Thyroid gland (tissue), 4 donors: ENCODE data around the gene LAMA2. TPM values are rescaled to one million over a fixed set of nuclear protein-coding genes. Genes with fewer than 3 reads are reported as not detected.

Experiments used
- DNase-seq, 2 donors: peaks; one replicate each; pipeline ENCODE4 v3.0.0-alpha.2; 2019
- H3K27ac ChIP-seq, 3 donors: fragments of 200-600 bp; sonication (generic); 1 replicate in 2 of 3; 2 replicates in 1 of 3; pipeline ENCODE4 v1.5.1; 2016 to 2019; ENCODE audit warnings: mild to moderate bottlenecking in 1 of 3, moderate library complexity in 1 of 3
- H3K27me3 ChIP-seq: fragments of 200-600 bp; sonication (generic); one replicate; pipeline ENCODE4 v1.5.1; 2019
- H3K36me3 ChIP-seq, 2 donors: fragments of 200-600 bp; sonication (generic); one replicate each; pipeline ENCODE4 v1.5.1; 2016 to 2019
- H3K4me1 ChIP-seq, 2 donors: fragments of 200-600 bp; sonication (generic); one replicate each; pipeline ENCODE4 v1.5.1; 2017 to 2019
- H3K4me3 ChIP-seq, 3 donors: fragments of 200-600 bp; sonication (generic); replicated peaks in 1 of 3; 1 replicate in 2 of 3; 2 replicates in 1 of 3; pipeline ENCODE4 v1.5.1; 2016; ENCODE audit warnings: mild to moderate bottlenecking in 1 of 3
- H3K9me3 ChIP-seq: fragments of 200-600 bp; sonication (generic); one replicate; pipeline ENCODE4 v1.5.1; 2017
- CTCF ChIP-seq, 6 experiments: fragments of 200-600 bp in 3 of 6; fragments of 450-650 bp in 3 of 6; sonication (generic) in 3 of 6; IDR thresholded peaks; one replicate each; pipeline ENCODE4 v1.5.1; 2016 to 2019; ENCODE audit warnings: antibody characterized with exemption in 6 of 6, mild to moderate bottlenecking in 2 of 6, inconsistent platforms in 1 of 6, moderate library complexity in 1 of 6
- POLR2A ChIP-seq, 2 donors: fragments of 450-650 bp; IDR thresholded peaks; one replicate each; pipeline ENCODE4 v1.6.1; 2017; ENCODE audit warnings: antibody characterized with exemption in 2 of 2, mild to moderate bottlenecking in 2 of 2, moderate library complexity in 1 of 2
- WGBS, 2 donors: methylation state at CpG; one replicate each; pipeline ENCODE4 v1.1.5; 2017; 5-methylcytosine and 5-hydroxymethylcytosine counted together
- intact Hi-C: fragments of 100-400 bp; cut with DNase I; formaldehyde crosslinking; loops from one replicate; pipeline ENCODE4 v1.15.1; 2023
- total RNA-seq, 4 donors: library from RNA; depleted of rRNA; stranded (reverse); fragments of >200 nt; gene quantifications; one replicate each; pipeline ENCODE4 v1.2.3, GENCODE V29; 2016

The LAMA2 gene
- total RNA-seq, 4 donors from 2014 or later = 41.4 to 117 (median 78.9) TPM

- intact Hi-C loops = no loop called here
- WGBS, 2 donors = 90 to 94% methylated on average over 5 of the region's 5 CpGs
- no peak for DNase-seq
- Histone ChIP-seq H3K4me1 (no peaks in the 10 kb centered on the region), H3K36me3 (no peaks in the 10 kb centered on the region), H3K4me3 (no peak overlapping the region), H3K27ac (no peak overlapping the region), H3K9me3 (no peaks in the 10 kb centered on the region), H3K27me3 (no peaks in the 10 kb centered on the region)
- TF ChIP-seq POLR2A (IDR thresholded peaks at IDR 0.05) (no peak), CTCF (IDR thresholded peaks at IDR 0.05) (no peak)
Observed at GRCh38 chr6:128888444-128889175, 5.7 kb downstream of the LAMA2 start.

- Histone ChIP-seq H3K4me1 (no peaks in the 10 kb centered on the region), H3K9me3 (no peaks in the 10 kb centered on the region), H3K27me3 (no peaks in the 10 kb centered on the region), H3K36me3 (no peaks in the 10 kb centered on the region), H3K4me3 (no peak overlapping the region), H3K27ac (no peak overlapping the region)
- 56 to 72% methylated on average over 5 of the region's 5 CpGs for WGBS, 2 donors
- intact Hi-C loops = no loop called here
- DNase-seq = no peak
- TF ChIP-seq POLR2A (IDR thresholded peaks at IDR 0.05) (no peak), CTCF (IDR thresholded peaks at IDR 0.05) (no peak)
Observed at GRCh38 chr6:128889870-128890269, 6.9 kb downstream of the LAMA2 start.

- no peak overlapping the region for H3K4me3 ChIP-seq
- no peak for DNase-seq
- no peaks in the 10 kb centered on the region for H3K36me3 ChIP-seq
- H3K4me1 ChIP-seq = no peaks in the 10 kb centered on the region
- intact Hi-C loops = no loop called here
- TF ChIP-seq CTCF (IDR thresholded peaks at IDR 0.05) = no peak
- no peak for TF ChIP-seq POLR2A (IDR thresholded peaks at IDR 0.05)
- H3K9me3 ChIP-seq = no peaks in the 10 kb centered on the region
- no peaks in the 10 kb centered on the region for H3K27me3 ChIP-seq
- H3K27ac ChIP-seq = no peak overlapping the region
- 47% methylated on average over 2 of the region's 2 CpGs for WGBS, 2 donors
Observed at GRCh38 chr6:128892079-128892478, 9.1 kb downstream of the LAMA2 start.

GRCh38 chr6:128899341-128900050, 16.6 kb downstream of the LAMA2 start:
- no peak for TF ChIP-seq CTCF (IDR thresholded peaks at IDR 0.05)
- TF ChIP-seq POLR2A (IDR thresholded peaks at IDR 0.05) = no peak
- DNase-seq = no peak
- intact Hi-C loops = no loop called here
- no peak overlapping the region for H3K4me3 ChIP-seq
- no peak overlapping the region for H3K27ac ChIP-seq
- no peaks in the 10 kb centered on the region for H3K9me3 ChIP-seq
- no peaks in the 10 kb centered on the region for H3K36me3 ChIP-seq
- H3K4me1 ChIP-seq = no peaks in the 10 kb centered on the region
- H3K27me3 ChIP-seq = no peaks in the 10 kb centered on the region

GRCh38 chr6:128903715-128904114, 20.8 kb downstream of the LAMA2 start:
- 89 to 94% methylated on average over 5 of the region's 5 CpGs for WGBS, 2 donors
- intact Hi-C loops = no loop called here
- Histone ChIP-seq H3K9me3 (no peaks in the 10 kb centered on the region), H3K4me1 (no peaks in the 10 kb centered on the region), H3K36me3 (no peaks in the 10 kb centered on the region), H3K27me3 (no peaks in the 10 kb centered on the region), H3K27ac (no peak overlapping the region), H3K4me3 (no peak overlapping the region)
- DNase-seq = no peak
- no peak for TF ChIP-seq POLR2A (IDR thresholded peaks at IDR 0.05)
- no peak for TF ChIP-seq CTCF (IDR thresholded peaks at IDR 0.05)
